ENCODE data around the gene TECTB. TPM values are rescaled to one million over a fixed set of nuclear protein-coding genes. Genes with fewer than 3 reads are reported as not detected.

TECTB gene
- total and polyA plus RNA-seq, 7 donors: not detected

GRCh38 chr10:112345743-112346142 is 62.5 kb downstream of the TECTB start:
- no peaks in the 10 kb centered on the region for H3K9me3 ChIP-seq
- no peak overlapping the region for H3K27ac ChIP-seq
- no peaks in the 10 kb centered on the region for H3K4me1 ChIP-seq
- ATAC-seq: no peak
- no peak for DNase-seq
- no peaks in the 10 kb centered on the region for H3K27me3 ChIP-seq (ENCODE audit: insufficient read depth in 3 of 3, low read length in 2 of 3)
- 87 to 90% (median 87%) methylated on average over 9 of the region's 9 CpGs for WGBS, 3 donors
- TF ChIP-seq CTCF (IDR thresholded peaks at IDR 0.05): no peak
- no peak overlapping the region for H3K4me3 ChIP-seq
- intact Hi-C loops (cut with DNase I): no loop called here
- no peaks in the 10 kb centered on the region for H3K36me3 ChIP-seq (ENCODE audit: insufficient read depth in 1 of 2, low read depth in 1 of 2)

GRCh38 chr10:112346774-112347173 is 63.6 kb downstream of the TECTB start:
- H3K27ac ChIP-seq: no peak overlapping the region
- TF ChIP-seq CTCF (IDR thresholded peaks at IDR 0.05): no peak
- intact Hi-C loops (cut with DNase I): no loop called here
- ATAC-seq: no peak
- no peaks in the 10 kb centered on the region for H3K27me3 ChIP-seq (ENCODE audit: insufficient read depth in 3 of 3, low read length in 2 of 3)
- 87 to 89% (median 88%) methylated on average over 5 of the region's 5 CpGs for WGBS, 3 donors
- no peaks in the 10 kb centered on the region for H3K4me1 ChIP-seq
- no peaks in the 10 kb centered on the region for H3K9me3 ChIP-seq
- H3K36me3 ChIP-seq (ENCODE audit: insufficient read depth in 1 of 2, low read depth in 1 of 2): no peaks in the 10 kb centered on the region
- H3K4me3 ChIP-seq: no peak overlapping the region
- no peak for DNase-seq

- ATAC-seq (no peak), DNase-seq (no peak)
- TF ChIP-seq CTCF (IDR thresholded peaks at IDR 0.05): no peak
- no peaks in the 10 kb centered on the region for H3K36me3 ChIP-seq (ENCODE audit: insufficient read depth in 1 of 2, low read depth in 1 of 2)
- no peak overlapping the region for H3K4me3 ChIP-seq
- H3K4me1 ChIP-seq: no peaks in the 10 kb centered on the region
- H3K9me3 ChIP-seq: no peaks in the 10 kb centered on the region
- WGBS, 3 donors: 73 to 76% (median 75%) methylated on average over 12 of the region's 12 CpGs
- intact Hi-C loops (cut with DNase I): no loop called here
- no peaks in the 10 kb centered on the region for H3K27me3 ChIP-seq (ENCODE audit: insufficient read depth in 3 of 3, low read length in 2 of 3)
- no peak overlapping the region for H3K27ac ChIP-seq
These were observed 64.8 kb downstream of the TECTB start for GRCh38 chr10:112347709-112348671.

- H3K36me3 ChIP-seq (ENCODE audit: insufficient read depth in 1 of 2, low read depth in 1 of 2): no peaks in the 10 kb centered on the region
- no peaks in the 10 kb centered on the region for H3K27me3 ChIP-seq (ENCODE audit: insufficient read depth in 3 of 3, low read length in 2 of 3)
- intact Hi-C loops (cut with DNase I): no loop called here
- no peak overlapping the region for H3K27ac ChIP-seq
- no peak overlapping the region for H3K4me3 ChIP-seq
- no peak for TF ChIP-seq CTCF (IDR thresholded peaks at IDR 0.05)
- ATAC-seq (no peak), DNase-seq (no peak)
- H3K9me3 ChIP-seq: no peaks in the 10 kb centered on the region
- 50 to 74% (median 68%) methylated on average over 1 of the region's 1 CpG for WGBS, 3 donors
- H3K4me1 ChIP-seq: no peaks in the 10 kb centered on the region
These were observed 65.6 kb downstream of the TECTB start for GRCh38 chr10:112348759-112349158.

Data from psoas muscle (tissue), 8 donors.